NCI-H1417 treated with DMSO at 0.1 percent for 48 hours (cell line): ENCODE results near the gene ZNF362.

ENCODE experiments used
- DNase-seq: peaks from one replicate; lab custom pipeline; 2025; lab: John Stamatoyannopoulos, UW

The ZNF362 gene

DNA sequence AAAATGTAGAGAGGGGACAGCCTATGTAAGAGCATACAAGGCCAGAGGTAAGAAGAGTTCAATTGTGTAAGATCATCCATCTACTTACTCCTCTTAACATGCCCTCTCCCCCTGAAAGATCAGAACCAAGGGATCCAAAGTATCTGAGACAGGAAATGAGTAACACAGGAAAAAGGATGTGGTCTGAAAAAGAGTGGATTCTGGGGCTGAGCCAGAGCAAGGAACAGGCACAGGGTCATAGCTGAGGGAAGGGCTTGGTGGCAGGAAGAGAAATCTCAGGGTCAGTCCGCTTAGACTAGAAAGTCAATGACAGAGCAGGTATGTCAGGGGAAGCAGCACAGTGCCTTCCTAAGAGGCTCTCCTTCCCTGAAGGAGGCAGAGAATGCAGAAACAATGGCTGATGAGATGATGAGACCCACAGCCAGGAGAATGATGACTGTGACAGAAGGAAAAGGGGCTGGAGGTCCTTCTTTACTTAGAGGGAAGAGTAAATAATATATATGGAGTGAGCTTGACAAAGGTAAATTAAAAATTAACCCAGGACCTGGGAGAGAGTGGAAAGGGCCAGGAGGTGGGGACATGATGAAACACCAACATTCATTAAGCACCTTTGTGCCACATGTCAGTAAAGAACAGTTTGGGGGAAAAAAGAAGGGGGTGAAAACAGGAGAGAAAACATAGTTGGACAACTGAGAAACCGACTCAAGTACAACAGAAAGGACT is 90.8 kb downstream of the ZNF362 start:
- DNase-seq: no peak

DNA sequence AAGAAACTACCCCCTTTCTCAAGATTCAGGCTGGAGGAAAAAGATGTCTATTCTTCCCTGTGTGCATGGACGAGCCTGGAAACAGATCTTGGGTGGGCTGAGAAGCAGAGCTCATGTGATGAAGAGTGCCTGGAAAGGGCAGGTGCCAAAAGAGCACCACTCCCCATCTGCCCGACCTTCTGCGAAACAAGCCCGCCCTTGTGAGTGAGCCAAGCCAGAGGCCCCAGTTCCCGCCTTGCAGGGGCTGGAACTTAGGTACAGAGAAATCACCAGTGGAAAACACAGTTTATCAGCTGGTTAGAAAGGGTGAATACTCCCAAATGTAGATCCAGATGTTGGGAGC is 91.3 kb downstream of the ZNF362 start:
- no peak for DNase-seq

DNA sequence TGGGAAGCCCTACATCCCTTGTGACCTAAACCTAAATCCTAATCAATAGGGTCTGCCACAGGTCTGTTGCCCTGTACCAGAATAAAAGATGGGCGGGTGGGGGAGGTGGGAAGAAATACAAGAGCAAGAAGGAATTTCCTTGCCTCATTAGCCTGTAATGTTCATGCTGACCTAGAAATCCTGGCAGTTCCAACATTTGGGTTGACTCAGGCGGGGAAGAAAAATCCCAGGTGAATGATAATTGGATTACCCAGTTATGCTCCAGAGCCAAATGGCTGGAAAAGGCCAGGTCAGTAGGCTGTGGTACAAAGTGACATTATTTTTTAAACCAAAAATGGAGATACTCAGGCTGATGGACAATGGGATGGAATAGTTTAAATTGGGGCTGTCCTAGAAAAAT is 91.9 kb downstream of the ZNF362 start:
- DNase-seq: no peak

DNA sequence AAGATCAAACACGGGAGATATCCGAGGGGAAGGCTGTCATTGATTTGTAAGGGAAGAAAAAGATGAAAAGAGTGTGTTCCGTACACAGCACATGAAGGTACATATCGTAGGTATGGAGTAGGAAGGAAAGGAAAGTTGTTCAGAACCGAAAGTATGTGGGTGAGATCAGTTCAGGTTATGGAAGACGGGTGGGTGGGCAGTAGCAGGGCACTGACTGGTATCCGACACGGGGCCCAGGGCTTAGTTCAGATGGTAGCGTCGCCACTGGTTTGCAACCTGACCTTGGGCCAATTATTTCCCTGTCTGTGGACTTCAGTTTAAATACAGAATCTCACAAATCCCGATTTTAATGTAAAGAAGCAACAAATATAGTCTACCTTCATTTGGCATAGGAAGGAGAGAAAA is 92.4 kb downstream of the ZNF362 start:
- no peak for DNase-seq

DNA sequence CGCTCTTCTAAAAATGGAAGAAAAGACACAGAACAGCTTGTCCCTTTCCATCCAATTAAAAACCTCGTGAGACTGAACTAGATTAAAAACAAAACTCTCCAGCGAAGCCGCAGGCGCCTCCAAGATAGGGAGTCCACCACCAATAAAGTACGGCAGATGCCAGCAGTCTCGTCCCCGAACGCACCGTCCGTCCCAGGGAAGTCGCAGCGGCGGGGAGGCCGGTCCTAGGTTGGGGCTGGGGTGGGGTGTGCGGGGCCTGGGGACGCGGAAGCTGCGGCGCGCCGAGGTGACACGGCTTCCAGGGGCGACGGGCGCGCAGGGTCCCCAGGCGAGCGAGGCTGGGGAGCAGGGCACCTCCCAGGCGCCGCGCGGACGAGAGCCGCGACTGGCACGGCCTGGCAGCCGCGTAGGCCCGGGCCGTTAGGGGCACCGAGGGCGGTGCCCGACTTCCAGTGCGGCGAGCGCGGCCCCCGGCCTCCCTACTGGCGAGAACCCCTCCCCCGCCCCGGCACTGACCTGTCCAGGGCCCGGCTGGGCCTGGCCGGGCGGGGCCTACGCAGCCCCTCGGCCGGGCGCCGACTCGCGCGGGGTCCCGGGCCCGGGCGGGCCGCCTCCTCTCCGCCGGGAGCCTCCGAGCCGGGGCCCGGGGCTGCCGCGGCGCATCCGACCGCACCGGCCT is 92.9 kb downstream of the ZNF362 start:
- DNase-seq: no peak

DNA sequence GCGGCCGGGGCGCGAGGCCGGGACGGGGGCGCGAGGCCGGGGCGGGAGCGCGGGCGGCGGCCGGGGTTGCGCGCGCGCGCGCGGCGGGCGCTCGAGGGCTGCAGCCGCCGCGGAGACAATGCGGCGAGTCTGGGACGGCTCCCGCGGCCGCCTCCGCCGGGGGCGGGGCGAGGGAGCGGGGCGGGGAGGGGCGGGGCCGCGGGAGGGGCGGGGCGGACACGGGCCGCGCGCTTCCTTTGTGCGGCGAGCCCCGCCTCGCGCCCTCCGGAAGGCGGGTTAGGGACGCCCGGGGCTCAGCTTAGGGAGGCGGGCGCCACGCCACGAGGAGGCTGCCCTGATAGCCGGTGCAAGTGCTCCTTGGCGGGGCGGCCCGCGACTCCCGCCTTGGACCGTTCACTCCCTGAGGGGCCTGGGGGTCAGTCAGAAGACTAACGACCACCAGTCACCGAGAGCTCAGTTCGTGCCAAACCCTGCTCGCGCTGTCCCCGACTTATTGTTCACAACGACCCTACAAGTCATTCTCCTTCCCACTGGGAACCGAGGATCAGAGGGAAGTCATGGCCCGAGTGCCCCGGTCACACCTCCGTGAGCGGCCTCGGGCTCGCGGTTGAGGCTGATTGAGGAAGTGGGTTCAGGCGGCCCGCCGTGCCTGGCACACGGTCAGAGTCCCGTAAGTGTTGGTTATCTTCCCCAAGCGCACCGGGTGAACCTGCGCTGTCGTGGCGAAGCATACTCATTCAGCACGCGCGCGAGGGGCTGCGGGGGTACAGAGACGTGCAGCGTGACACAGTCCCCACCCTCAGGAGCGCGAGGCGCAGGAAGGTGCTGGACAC is 93.7 kb downstream of the ZNF362 start:
- peak; percentile 33 for DNase-seq
